Neural progenitor cell (in vitro differentiated cells): ENCODE measurements around the gene RASD2. TPM values are rescaled to one million over a fixed set of nuclear protein-coding genes. Genes with fewer than 3 reads are reported as not detected.

Source experiments
- DNase-seq: peaks from one replicate; pipeline ENCODE4 v3.0.0-alpha.2; 2016; ENCODE audit warnings: low spot score
- H2AFZ ChIP-seq: fragments of 200-600 bp; sonication (generic); replicated peaks from 2 replicates; pipeline ENCODE4 v1.6.1; 2016; ENCODE audit warnings: antibody characterized with exemption
- H3F3A ChIP-seq: fragments of 200-600 bp; sonication (generic); 2 replicates; pipeline ENCODE4 v1.6.1; 2016; ENCODE audit warnings: antibody characterized with exemption, low read depth
- H3K27ac ChIP-seq: fragments of 200-600 bp; sonication (generic); 2 replicates; pipeline ENCODE4 v1.5.1; 2016; ENCODE audit warnings: mild to moderate bottlenecking
- H3K27me3 ChIP-seq: fragments of 200-600 bp; sonication (generic); 2 replicates; pipeline ENCODE4 v1.6.1; 2016; ENCODE audit warnings: mild to moderate bottlenecking, moderate library complexity
- H3K36me3 ChIP-seq: fragments of 200-600 bp; sonication (generic); 2 replicates; pipeline ENCODE4 v1.5.1; 2016
- H3K4me1 ChIP-seq: fragments of 200-600 bp; sonication (generic); 2 replicates; pipeline ENCODE4 v1.6.1; 2016; ENCODE audit warnings: mixed run types
- H3K4me2 ChIP-seq: fragments of 200-600 bp; sonication (generic); 2 replicates; pipeline ENCODE4 v1.6.1; 2016
- H3K4me3 ChIP-seq: fragments of 200-600 bp; sonication (generic); 2 replicates; pipeline ENCODE4 v1.5.1; 2016
- H3K79me2 ChIP-seq: fragments of 200-600 bp; sonication (generic); 2 replicates; pipeline ENCODE4 v1.6.1; 2016; ENCODE audit warnings: low read depth
- H3K9ac ChIP-seq: fragments of 200-600 bp; sonication (generic); 2 replicates; pipeline ENCODE4 v1.6.1; 2016
- H3K9me3 ChIP-seq: fragments of 200-600 bp; sonication (generic); 2 replicates; pipeline ENCODE4 v1.5.1; 2016; ENCODE audit warnings: low read depth
- H4K20me1 ChIP-seq: fragments of 200-600 bp; sonication (generic); 2 replicates; pipeline ENCODE4 v1.6.1; 2016; ENCODE audit warnings: low read depth
- H3K27ac Mint-ChIP-seq: 3 replicates; pipeline ENCODE4 v1.8.0; 2021; ENCODE audit warnings: mixed read lengths
- H3K27me3 Mint-ChIP-seq: 2 replicates; pipeline ENCODE4 v1.8.0; 2022; ENCODE audit warnings: low read depth, mild to moderate bottlenecking, inconsistent platforms, moderate library complexity, mixed read lengths; ENCODE audit not compliant: insufficient read depth
- H3K36me3 Mint-ChIP-seq: 3 replicates; pipeline ENCODE4 v1.8.0; 2021; ENCODE audit warnings: mixed read lengths
- H3K4me1 Mint-ChIP-seq: 3 replicates; pipeline ENCODE4 v1.8.0; 2021; ENCODE audit warnings: mixed read lengths
- H3K4me3 Mint-ChIP-seq: 3 replicates; pipeline ENCODE4 v1.8.0; 2021; ENCODE audit warnings: mild to moderate bottlenecking, moderate library complexity, mixed read lengths
- H3K9me3 Mint-ChIP-seq: 3 replicates; pipeline ENCODE4 v1.8.0; 2020; ENCODE audit warnings: mixed read lengths
- EZH2 ChIP-seq: fragments of 200-600 bp; sonication (generic); IDR thresholded peaks from 2 replicates; pipeline ENCODE4 v1.6.1; 2017; ENCODE audit warnings: antibody characterized with exemption, mild to moderate bottlenecking, moderate library complexity
- EZH2phosphoT487 ChIP-seq: fragments of 200-600 bp; sonication (generic); IDR thresholded peaks from 2 replicates; pipeline ENCODE4 v1.6.1; 2017; ENCODE audit warnings: antibody characterized with exemption
- total RNA-seq: library from RNA; depleted of rRNA; stranded (reverse); fragments of >200 nt; gene quantifications from 2 replicates; pipeline ENCODE4 v1.2.3, GENCODE V29; 2015; ENCODE audit warnings: low replicate concordance
- TF ChIP-seq, protein P1 (sequence below): fragments of 200-600 bp; sonication (generic); IDR thresholded peaks from 2 replicates; pipeline ENCODE4 v1.5.1; 2017; ENCODE audit warnings: antibody characterized with exemption, mild to moderate bottlenecking

Gene RASD2
- total RNA-seq, 1 donor from 2014 or later = 0.04 TPM

DNA sequence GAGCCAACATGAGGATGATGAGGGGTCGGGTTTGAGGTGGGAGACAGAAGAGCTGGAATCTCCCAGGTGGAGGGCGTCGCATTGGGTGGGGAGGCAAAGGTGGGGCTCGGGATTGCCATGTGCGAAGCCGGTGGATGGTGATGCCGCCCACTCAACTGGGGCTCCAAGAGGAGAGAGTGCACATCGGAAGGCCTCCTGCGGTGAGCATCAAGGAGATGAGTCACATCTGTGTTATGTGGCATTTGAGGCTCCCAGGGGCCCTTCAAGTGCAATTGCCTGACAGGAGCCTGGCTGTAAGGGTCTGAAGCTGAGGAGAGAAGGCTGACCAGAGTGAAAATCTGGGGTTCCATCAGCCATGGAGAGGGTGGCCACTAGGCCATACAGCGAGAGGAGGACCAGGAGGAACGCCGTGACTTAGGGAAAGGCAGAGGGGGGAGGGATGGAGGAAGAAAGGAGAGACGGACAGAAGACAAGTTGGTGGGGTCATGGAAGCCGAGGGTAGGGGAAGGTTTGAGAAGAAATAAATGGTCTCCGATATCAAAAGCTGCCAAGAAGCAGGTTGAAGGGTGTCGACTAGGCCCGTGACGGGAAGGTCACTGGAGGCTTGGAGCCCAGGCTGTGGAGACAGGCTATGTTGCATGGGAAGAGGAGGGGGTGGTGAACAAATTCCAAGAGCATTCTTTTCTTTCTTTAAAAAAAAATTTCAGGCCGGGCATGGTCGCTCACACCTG lies 21.3 kb downstream of the RASD2 start:
- peak overlapping the region; percentile 27 for H3K4me3 Mint-ChIP-seq
- no peaks in the 10 kb centered on the region for H3K9me3 ChIP-seq
- H3K4me2 ChIP-seq = no peak overlapping the region
- H3K27ac Mint-ChIP-seq = peak overlapping the region; percentile 18
- H3F3A ChIP-seq = no peaks in the 10 kb centered on the region
- no peak overlapping the region for H3K27ac ChIP-seq
- DNase-seq = no peak
- H3K9ac ChIP-seq = no peak overlapping the region
- no peaks in the 10 kb centered on the region for H3K36me3 Mint-ChIP-seq
- peaks cover 33% of the 10 kb centered on the region for H3K4me1 Mint-ChIP-seq
- no peaks in the 10 kb centered on the region for H4K20me1 ChIP-seq
- H2AFZ ChIP-seq = no peak overlapping the region
- no peaks in the 10 kb centered on the region for H3K79me2 ChIP-seq
- H3K4me1 ChIP-seq = peaks cover 6% of the 10 kb centered on the region
- H3K27me3 Mint-ChIP-seq = peaks cover 33% of the 10 kb centered on the region
- H3K4me3 ChIP-seq = no peak overlapping the region
- no peaks in the 10 kb centered on the region for H3K27me3 ChIP-seq
- TF ChIP-seq EZH2phosphoT487 = no peak
- TF ChIP-seq, protein P1, sequence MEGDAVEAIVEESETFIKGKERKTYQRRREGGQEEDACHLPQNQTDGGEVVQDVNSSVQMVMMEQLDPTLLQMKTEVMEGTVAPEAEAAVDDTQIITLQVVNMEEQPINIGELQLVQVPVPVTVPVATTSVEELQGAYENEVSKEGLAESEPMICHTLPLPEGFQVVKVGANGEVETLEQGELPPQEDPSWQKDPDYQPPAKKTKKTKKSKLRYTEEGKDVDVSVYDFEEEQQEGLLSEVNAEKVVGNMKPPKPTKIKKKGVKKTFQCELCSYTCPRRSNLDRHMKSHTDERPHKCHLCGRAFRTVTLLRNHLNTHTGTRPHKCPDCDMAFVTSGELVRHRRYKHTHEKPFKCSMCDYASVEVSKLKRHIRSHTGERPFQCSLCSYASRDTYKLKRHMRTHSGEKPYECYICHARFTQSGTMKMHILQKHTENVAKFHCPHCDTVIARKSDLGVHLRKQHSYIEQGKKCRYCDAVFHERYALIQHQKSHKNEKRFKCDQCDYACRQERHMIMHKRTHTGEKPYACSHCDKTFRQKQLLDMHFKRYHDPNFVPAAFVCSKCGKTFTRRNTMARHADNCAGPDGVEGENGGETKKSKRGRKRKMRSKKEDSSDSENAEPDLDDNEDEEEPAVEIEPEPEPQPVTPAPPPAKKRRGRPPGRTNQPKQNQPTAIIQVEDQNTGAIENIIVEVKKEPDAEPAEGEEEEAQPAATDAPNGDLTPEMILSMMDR = no peak
- no peak for TF ChIP-seq EZH2
- no peaks in the 10 kb centered on the region for H3K36me3 ChIP-seq
- peaks cover 1% of the 10 kb centered on the region for H3K9me3 Mint-ChIP-seq

DNA sequence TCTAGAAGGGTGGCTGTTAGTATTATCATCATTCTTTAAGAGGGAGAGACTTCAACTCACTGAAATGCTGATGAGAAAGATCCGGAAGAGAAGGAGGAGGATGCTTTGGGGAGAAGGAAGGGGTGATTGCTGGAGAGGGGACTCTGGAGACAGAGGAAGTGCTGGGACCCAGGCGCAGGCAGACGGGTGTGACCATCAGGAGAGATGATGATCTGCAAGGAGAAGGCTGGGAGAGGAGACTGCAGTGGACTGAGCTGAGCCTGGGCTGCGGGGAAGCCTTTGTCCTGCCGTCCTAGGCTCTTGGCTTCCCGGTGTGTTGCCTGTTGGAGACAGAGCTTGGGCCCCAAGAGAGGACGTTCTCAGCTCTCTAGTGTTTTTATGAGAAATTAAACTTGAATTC lies 22.6 kb downstream of the RASD2 start:
- Histone ChIP-seq H3K79me2 (no peaks in the 10 kb centered on the region), H3F3A (no peaks in the 10 kb centered on the region), H3K27ac (no peak overlapping the region), H3K27me3 (no peaks in the 10 kb centered on the region), H3K36me3 (no peaks in the 10 kb centered on the region), H2AFZ (peak overlapping the region; percentile 89), H3K9me3 (no peaks in the 10 kb centered on the region), H3K9ac (no peak overlapping the region), H3K4me2 (no peak overlapping the region), H3K4me3 (no peak overlapping the region), H3K4me1 (peaks cover 14% of the 10 kb centered on the region), H4K20me1 (no peaks in the 10 kb centered on the region)
- Mint-ChIP-seq H3K4me1 (peaks cover 46% of the 10 kb centered on the region), H3K4me3 (no peak overlapping the region), H3K36me3 (no peaks in the 10 kb centered on the region), H3K27me3 (peaks cover 34% of the 10 kb centered on the region), H3K27ac (no peak overlapping the region), H3K9me3 (peaks cover 1% of the 10 kb centered on the region)
- TF ChIP-seq EZH2phosphoT487 (no peak), EZH2 (no peak)
- TF ChIP-seq, protein P1 = no peak
- no peak for DNase-seq

DNA sequence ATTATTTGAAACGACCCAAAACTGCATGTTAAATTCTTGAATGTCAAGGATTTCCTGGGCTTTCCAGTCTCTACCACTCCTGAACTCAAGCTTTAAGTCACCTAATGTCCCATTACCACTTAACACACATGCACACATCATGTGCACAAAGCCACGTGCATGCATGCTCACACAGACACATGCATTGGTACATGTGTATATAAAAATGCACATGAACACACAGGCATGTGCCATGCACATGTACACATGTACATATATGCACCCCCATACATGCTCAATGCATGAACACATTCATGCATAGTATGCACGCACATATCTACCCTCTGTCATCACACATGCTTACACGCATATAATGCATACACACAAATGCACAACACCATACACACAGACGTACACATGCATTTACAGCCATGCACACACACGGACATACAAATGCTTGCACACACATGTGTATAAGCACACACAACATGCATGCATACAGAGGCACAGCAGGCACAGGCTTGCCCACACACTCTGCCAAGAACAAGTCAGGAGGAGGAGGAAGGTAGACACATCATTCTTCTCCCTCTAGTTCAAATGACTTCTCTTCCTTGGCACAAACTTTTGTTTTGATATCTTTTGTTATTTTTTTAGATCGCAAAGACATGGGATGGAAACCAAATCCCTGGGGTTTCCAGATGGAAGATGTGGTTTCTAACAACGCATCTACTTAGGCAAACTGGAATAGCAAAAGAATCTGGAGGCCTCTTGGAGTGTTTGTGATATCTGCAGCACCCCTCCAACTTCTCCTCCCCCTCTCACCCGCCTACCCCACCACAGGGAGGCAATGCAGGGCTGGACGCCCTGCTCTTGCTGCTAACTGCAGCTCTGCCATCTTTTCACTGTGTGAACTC lies 24.6 kb downstream of the RASD2 start:
- peak overlapping the region; percentile 32 for H3K9ac ChIP-seq
- TF ChIP-seq, protein P1 = no peak
- no peak for TF ChIP-seq EZH2phosphoT487
- TF ChIP-seq EZH2 = no peak
- no peak overlapping the region for H3K27ac ChIP-seq
- no peaks in the 10 kb centered on the region for H4K20me1 ChIP-seq
- H3K27me3 Mint-ChIP-seq = peaks cover 40% of the 10 kb centered on the region
- no peaks in the 10 kb centered on the region for H3F3A ChIP-seq
- H2AFZ ChIP-seq = peak overlapping the region; percentile 57
- no peak overlapping the region for H3K4me3 ChIP-seq
- no peak for DNase-seq
- H3K4me3 Mint-ChIP-seq = no peak overlapping the region
- peaks cover 1% of the 10 kb centered on the region for H3K9me3 Mint-ChIP-seq
- H3K79me2 ChIP-seq = no peaks in the 10 kb centered on the region
- no peaks in the 10 kb centered on the region for H3K27me3 ChIP-seq
- H3K9me3 ChIP-seq = no peaks in the 10 kb centered on the region
- no peaks in the 10 kb centered on the region for H3K36me3 Mint-ChIP-seq
- H3K4me1 Mint-ChIP-seq = peaks cover 56% of the 10 kb centered on the region
- peaks cover 20% of the 10 kb centered on the region for H3K4me1 ChIP-seq
- H3K4me2 ChIP-seq = no peak overlapping the region
- H3K36me3 ChIP-seq = no peaks in the 10 kb centered on the region
- peak overlapping the region; percentile 62 for H3K27ac Mint-ChIP-seq
